Renal pelvis (tissue), 4 donors: Measurements from ENCODE around the gene PCDHA7. TPM values are rescaled to one million over a fixed set of nuclear protein-coding genes. Genes with fewer than 3 reads are reported as not detected.
"Not testable (repeated sequence)": the region's sequence is repeated elsewhere in the genome, so short reads cannot be mapped to it uniquely, and the experiment has no call there.

Experiments
- DNase-seq: peaks from one replicate; pipeline ENCODE4 v3.0.0-alpha.2; 2013
- polyA plus RNA-seq, 3 donors: library from polyadenylated mRNA; unstranded; fragments of 120-200 nt; gene quantifications; one replicate each; pipeline ENCODE4 v1.2.1, GENCODE V29; 2013; ENCODE audit not compliant: insufficient read length in 3 of 3

The PCDHA7 gene
- polyA plus RNA-seq, 3 donors = 0.19 to 0.47 (median 0.34) TPM

DNA sequence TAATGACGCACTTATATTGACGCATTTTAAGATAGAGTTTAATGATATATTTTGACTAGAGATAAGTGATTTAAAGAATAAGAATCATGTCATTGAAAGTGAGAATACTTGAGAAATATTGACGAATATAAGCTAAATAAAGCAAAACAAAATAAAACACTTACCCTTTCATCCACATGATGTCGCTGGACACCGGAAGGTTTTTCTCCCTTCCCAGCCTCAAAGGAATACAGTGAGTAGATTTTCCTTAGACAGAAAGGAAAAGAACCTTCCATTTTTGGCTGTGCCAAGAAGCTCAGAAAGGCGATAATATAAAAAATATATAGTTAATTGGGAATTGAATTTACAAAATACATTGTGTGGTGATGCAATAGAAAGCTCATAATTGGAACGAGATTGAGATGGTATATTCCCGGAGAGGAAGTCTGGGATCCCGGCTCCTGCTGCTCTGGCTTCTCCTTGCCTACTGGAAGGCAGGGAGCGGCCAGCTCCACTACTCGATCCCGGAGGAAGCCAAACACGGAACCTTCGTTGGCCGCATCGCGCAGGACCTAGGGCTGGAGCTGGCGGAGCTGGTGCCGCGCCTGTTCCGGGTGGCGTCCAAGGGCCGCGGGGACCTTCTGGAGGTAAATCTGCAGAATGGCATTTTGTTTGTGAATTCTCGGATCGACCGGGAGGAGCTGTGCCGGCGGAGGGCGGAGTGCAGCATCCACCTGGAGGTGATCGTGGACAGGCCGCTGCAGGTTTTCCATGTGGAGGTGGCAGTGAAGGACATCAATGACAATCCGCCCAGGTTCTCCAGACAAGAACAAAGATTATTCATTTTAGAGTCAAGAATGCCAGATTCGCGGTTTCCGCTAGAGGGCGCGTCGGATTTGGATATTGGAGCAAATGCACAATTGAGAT is 12.4 kb upstream of the PCDHA7 start, which contains the start of gene PCDHA5:
Gene PCDHA5 (plus strand): TSS at position 239 of the 906 bp plus-strand sequence.
- DNase-seq = no peak

DNA sequence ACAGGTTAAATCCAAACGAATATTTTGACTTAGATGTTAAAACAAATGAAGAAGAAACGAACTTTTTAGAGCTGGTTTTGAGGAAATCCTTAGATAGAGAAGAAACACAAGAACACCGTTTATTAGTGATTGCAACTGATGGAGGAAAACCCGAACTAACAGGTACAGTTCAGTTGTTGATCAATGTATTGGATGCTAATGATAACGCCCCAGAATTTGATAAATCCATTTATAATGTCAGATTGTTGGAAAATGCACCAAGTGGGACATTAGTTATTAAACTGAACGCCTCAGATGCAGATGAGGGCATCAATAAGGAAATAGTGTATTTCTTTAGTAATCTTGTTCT is 11.8 kb upstream of the PCDHA7 start:
- no peak for DNase-seq

DNA sequence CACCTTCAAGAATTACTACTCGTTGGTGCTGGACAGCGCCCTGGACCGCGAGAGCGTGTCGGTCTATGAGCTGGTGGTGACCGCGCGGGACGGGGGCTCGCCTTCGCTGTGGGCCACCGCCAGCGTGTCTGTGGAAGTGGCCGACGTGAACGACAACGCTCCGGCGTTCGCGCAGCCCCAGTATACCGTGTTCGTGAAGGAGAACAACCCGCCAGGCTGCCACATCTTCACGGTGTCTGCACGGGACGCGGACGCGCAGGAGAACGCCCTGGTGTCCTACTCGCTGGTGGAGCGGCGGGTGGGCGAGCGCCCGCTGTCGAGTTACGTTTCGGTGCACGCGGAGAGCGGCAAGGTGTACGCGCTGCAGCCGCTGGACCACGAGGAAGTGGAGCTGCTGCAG is 11.1 kb upstream of the PCDHA7 start:
- not testable (repeated sequence) for DNase-seq

DNA sequence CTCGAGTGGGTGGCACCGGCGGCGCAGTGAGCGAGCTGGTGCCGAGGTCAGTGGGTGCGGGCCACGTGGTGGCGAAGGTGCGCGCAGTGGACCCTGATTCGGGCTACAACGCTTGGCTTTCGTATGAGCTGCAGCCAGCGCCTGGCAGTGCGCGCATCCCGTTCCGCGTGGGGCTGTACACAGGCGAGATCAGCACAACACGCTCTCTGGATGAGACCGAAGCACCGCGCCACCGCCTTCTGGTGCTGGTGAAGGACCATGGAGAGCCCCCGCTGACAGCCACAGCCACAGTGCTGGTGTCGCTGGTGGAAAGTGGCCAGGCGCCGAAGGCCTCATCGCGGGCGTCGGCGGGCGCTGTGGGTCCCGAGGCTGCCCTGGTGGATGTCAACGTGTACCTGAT is 10.6 kb upstream of the PCDHA7 start:
- DNase-seq = no peak

DNA sequence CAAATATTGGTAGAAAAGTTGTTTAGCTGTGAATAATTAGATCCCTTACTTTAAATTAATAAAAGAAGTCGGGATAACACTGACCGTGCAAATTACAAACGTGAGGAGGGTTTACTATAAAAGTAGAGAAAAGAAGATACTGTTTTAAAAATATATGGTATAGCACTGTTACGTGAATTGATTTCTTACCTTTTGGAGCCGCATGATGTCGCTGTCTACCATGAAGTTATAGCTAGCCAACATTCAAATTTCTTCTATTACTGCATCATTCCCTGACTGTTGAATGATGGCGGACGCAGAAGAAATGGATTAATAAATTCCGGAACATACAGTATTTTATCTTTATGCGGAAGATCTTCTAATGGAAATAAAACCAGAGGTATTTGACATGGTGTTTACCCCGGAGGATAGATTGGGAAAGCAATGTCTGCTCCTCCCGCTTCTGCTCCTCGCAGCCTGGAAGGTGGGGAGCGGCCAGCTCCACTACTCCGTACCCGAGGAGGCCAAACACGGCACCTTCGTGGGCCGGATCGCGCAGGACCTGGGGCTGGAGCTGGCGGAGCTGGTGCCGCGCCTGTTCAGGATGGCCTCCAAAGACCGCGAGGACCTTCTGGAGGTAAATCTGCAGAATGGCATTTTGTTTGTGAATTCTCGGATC is 6.2 kb upstream of the PCDHA7 start, which contains the start of gene PCDHA6:
Gene PCDHA6 (plus strand): TSS at position 257 of the 658 bp plus-strand sequence. CDS start 132 bp downstream, at position 389.
- no peak for DNase-seq

DNA sequence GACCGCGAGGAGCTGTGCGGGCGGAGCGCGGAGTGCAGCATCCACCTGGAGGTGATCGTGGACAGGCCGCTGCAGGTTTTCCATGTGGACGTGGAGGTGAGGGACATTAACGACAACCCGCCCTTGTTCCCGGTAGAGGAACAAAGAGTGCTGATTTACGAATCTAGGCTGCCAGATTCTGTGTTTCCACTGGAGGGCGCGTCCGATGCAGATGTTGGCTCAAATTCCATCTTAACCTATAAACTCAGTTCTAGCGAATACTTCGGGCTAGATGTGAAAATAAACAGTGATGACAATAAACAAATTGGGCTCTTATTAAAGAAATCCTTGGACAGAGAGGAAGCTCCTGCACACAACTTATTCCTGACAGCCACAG is 5.7 kb upstream of the PCDHA7 start:
- DNase-seq = no peak

DNA sequence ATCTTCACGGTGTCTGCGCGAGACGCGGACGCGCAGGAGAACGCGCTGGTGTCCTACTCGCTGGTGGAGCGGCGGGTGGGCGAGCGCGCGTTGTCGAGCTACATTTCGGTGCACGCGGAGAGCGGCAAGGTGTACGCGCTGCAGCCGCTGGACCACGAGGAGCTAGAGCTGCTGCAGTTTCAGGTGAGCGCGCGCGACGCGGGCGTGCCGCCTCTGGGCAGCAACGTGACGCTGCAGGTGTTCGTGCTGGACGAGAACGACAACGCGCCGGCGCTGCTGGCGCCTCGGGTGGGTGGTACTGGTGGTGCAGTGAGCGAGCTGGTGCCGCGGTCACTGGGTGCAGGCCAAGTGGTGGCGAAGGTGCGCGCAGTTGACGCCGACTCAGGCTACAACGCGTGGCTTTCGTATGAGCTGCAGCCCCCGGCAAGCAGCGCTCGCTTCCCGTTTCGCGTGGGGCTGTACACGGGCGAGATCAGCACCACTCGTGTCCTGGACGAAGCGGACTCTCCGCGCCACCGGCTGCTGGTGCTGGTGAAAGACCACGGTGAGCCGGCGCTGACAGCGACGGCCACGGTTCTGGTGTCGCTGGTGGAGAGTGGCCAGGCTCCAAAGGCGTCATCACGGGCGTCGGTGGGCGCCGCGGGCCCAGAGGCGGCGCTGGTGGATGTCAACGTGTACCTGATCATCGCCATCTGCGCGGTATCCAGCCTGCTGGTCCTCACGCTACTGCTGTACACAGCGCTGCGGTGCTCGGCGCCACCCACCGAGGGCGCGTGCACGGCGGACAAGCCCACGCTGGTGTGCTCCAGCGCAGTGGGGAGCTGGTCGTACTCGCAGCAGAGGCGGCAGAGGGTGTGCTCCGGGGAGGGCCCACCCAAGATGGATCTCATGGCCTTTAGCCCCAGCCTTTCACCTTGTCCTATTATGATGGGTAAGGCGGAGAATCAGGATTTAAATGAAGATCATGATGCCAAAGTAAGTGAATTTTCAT is 4.3 kb upstream of the PCDHA7 start:
- not testable (repeated sequence) for DNase-seq

DNA sequence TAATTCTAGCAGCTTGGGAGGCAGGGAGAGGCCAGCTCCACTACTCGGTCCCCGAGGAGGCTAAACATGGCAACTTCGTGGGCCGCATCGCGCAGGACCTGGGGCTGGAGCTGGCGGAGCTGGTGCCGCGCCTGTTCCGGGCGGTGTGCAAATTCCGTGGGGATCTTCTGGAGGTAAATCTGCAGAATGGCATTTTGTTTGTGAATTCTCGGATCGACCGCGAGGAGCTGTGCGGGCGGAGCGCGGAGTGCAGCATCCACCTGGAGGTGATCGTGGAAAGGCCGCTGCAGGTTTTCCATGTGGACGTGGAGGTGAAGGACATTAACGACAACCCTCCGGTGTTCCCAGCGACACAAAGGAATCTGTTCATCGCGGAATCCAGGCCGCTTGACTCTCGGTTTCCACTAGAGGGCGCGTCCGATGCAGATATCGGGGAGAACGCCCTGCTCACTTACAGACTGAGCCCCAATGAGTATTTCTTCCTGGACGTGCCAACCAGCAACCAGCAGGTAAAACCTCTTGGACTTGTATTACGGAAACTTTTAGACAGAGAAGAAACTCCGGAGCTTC is 455 bp downstream of the PCDHA7 start:
- DNase-seq = not testable (repeated sequence)

DNA sequence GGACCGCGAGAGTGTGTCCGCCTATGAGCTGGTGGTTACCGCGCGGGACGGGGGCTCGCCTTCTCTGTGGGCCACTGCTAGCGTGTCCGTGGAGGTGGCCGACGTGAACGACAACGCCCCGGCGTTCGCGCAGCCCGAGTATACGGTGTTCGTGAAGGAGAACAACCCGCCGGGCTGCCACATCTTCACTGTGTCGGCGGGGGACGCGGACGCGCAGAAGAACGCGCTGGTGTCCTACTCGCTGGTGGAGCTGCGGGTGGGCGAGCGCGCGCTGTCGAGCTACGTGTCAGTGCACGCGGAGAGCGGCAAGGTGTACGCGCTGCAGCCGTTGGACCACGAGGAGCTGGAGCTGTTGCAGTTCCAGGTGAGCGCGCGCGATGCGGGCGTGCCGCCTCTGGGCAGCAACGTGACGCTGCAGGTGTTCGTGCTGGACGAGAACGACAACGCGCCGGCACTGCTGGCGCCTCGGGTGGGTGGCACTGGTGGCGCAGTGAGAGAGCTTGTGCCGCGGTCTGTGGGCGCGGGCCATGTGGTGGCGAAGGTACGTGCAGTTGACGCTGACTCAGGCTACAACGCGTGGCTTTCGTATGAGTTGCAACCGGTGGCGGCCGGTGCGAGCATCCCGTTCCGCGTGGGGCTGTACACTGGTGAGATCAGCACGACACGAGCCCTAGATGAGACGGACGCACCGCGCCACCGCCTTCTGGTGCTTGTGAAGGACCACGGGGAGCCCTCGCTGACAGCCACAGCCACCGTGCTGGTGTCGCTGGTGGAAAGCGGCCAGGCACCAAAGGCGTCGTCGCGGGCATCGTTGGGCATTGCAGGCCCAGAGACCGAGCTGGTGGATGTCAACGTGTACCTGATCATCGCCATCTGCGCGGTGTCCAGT is 1.8 kb downstream of the PCDHA7 start:
- no peak for DNase-seq

DNA sequence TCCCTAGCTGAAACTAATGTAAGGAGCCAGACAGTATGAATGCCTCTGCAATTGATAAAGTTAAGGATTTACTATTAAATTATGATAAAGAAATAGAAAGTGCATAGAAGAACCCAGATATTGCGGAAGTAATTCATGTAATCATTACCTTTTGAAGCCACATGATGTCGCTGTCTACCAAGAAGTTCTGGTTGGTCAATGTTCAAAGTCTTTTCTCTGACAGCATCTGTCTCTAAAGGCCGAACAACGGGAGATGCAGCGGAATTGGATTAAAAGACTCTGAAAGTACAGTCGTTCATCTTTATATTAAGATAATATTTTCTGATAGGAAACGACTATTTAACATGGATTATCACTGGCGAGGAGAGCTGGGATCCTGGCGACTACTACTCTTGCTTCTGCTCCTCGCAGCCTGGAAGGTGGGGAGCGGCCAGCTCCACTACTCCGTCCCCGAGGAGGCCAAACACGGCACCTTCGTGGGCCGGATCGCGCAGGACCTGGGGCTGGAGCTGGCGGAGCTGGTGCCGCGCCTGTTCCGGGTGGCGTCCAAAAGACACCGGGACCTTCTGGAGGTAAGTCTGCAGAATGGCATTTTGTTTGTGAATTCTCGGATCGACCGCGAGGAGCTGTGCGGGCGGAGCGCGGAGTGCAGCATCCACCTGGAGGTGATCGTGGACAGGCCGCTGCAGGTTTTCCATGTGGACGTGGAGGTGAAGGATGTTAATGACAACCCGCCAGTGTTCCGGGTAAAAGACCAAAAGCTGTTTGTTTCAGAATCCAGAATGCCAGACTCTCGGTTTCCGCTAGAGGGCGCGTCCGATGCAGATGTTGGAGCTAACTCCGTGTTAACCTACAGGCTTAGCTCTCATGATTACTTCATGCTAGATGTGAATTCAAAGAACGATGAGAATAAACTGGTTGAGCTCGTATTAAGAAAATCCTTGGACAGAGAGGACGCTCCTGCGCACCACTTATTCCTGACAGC is 7.2 kb downstream of the PCDHA7 start, which contains the start of gene PCDHA8:
Gene PCDHA8 (plus strand): TSS at position 210 of the 985 bp plus-strand sequence. CDS start 135 bp downstream, at position 345.
- DNase-seq = no peak

DNA sequence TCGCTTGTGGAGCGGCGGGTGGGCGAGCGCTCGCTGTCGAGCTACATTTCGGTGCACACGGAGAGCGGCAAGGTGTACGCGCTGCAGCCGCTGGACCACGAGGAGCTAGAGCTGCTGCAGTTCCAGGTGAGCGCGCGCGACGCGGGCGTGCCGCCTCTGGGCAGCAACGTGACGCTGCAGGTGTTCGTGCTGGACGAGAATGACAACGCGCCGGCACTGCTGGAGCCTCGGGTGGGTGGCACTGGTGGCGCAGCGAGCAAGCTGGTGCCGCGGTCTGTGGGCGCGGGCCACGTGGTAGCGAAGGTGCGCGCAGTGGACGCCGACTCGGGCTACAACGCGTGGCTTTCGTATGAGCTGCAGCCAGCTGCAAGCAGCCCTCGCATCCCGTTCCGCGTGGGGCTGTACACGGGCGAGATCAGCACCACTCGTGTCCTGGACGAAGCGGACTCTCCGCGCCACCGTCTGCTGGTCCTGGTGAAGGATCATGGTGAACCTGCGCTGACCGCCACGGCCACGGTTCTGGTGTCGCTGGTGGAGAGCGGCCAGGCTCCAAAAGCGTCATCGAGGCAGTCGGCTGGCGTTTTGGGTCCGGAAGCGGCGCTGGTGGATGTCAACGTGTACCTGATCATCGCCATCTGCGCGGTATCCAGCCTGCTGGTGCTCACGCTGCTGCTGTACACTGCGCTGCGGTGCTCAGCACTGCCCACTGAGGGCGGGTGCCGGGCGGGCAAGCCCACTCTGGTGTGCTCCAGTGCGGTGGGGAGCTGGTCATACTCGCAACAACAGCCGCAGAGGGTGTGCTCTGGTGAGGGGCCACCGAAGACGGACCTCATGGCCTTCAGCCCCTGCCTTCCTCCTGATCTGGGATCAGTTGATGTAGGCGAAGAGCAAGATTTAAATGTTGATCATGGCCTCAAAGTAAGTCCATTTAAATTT is 9.0 kb downstream of the PCDHA7 start:
- DNase-seq = no peak

DNA sequence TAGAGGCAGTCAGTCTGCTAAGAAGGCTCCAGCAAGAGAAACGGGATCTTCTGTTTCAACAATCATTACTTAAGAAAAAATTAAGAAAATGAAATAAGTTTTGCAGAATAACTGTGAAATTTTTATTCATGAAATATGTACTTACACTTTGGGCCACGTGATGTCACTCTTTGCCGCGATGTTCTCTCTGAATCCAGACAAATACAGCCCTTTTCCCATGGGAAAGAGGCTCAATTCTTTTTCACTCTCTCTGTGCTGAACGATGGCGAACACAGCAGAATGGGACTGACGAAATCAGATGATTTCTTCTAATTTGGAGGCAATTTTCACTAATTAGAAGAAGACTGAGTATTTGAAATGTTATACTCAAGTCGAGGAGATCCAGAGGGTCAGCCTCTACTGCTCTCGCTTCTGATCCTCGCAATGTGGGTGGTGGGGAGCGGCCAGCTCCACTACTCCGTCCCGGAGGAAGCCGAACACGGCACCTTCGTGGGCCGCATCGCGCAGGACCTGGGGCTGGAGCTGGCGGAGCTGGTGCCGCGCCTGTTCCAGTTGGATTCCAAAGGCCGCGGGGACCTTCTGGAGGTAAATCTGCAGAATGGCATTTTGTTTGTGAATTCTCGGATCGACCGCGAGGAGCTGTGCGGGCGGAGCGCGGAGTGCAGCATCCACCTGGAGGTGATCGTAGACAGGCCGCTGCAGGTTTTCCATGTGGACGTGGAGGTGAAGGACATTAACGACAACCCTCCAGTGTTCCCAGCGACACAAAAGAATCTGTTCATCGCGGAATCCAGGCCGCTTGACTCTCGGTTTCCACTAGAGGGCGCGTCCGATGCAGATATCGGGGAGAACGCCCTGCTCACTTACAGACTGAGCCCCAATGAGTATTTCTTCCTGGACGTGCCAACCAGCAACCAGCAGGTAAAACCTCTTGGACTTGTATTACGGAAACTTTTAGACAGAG is 14.4 kb downstream of the PCDHA7 start, which contains the start of gene PCDHA9:
Gene PCDHA9 (plus strand): TSS at position 244 of the 964 bp plus-strand sequence. CDS start 114 bp downstream, at position 358.
- not testable (repeated sequence) for DNase-seq

DNA sequence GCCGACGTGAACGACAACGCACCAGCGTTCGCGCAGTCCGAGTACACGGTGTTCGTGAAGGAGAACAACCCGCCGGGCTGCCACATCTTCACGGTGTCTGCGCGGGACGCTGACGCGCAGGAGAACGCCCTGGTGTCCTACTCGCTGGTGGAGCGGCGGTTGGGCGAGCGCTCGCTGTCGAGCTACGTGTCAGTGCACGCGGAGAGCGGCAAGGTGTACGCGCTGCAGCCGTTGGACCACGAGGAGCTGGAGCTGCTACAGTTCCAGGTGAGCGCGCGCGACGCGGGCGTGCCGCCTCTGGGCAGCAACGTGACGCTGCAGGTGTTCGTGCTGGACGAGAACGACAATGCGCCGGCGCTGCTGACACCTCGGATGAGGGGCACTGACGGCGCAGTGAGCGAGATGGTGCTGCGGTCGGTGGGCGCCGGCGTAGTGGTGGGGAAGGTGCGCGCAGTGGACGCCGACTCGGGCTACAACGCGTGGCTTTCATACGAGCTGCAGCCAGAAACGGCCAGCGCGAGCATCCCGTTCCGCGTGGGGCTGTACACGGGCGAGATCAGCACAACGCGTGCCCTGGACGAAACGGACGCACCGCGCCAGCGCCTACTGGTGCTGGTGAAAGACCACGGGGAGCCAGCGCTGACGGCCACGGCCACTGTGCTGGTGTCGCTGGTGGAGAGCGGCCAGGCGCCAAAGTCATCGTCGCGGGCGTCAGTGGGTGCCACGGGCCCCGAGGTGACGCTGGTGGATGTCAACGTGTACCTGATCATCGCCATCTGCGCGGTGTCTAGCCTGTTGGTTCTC is 16.0 kb downstream of the PCDHA7 start:
- DNase-seq = not testable (repeated sequence)

DNA sequence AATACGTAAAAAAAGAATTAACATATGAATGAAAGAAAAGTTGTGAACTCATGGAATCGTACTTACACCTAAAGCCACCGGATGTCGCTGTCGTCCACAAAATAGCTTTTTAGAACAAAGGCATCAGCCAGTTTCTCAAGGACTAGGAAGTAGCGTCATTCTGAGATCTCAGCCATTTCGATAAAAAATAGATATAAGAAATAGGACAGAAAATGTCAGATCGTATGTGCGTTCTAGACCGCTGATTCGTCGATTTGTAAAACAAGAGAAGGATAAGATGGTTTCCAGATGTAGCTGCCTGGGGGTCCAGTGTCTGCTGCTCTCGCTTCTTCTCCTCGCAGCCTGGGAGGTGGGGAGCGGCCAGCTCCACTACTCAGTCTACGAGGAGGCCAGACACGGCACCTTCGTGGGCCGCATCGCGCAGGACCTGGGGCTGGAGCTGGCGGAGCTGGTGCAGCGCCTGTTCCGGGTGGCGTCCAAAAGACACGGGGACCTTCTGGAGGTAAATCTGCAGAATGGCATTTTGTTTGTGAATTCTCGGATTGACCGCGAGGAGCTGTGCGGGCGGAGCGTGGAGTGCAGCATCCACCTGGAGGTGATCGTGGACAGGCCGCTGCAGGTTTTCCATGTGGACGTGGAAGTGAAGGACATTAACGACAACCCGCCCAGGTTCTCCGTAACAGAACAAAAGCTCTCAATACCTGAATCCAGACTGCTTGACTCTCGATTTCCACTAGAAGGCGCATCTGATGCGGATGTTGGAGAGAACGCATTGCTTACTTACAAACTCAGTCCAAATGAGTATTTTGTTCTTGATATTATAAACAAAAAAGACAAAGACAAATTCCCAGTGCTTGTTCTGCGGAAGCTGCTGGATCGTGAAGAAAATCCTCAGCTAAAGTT is 22.0 kb downstream of the PCDHA7 start, which contains the start of gene PCDHA10:
Gene PCDHA10 (plus strand): TSS at position 126 of the 903 bp plus-strand sequence. CDS start 152 bp downstream, at position 278.
- peak; percentile 8 for DNase-seq
